ENCODE measurements around the gene ADAD1.
"Not testable (repeated sequence)": the region's sequence is repeated elsewhere in the genome, so short reads cannot be mapped to it uniquely, and the experiment has no call there.

Gene ADAD1

DNA sequence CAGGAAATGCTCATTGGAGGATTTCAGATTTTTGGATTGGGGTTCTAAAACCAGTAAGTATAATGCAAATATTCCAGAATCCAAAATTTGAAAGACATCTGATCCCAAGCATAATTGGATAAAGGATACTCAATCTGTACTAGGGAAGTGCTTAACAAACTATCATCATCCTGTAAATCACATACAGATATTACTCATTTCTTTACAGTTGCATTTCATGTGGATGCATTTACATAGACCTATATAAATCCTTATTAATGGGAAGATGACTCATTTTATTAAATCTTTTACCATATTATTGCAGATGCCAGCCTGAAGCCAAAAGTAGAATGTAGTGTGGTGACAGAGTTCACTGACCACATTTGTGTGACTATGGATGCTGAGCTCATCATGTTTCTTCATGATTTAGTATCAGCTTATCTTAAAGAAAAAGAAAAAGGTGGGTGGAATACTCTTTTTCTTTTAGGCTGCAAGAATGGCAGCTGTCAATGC lies 22.4 kb upstream of the ADAD1 start:
- Histone ChIP-seq H3K4me3 (ENCODE audit: insufficient read length, low read depth) (no peak overlapping the region), H3K9me3 (ENCODE audit: insufficient read depth, low read length) (no peaks in the 10 kb centered on the region), H3K9ac (ENCODE audit: insufficient read length, low read depth) (no peak overlapping the region), H3K4me1 (ENCODE audit: insufficient read depth, insufficient read length) (no peaks in the 10 kb centered on the region), H3K27me3 (ENCODE audit: insufficient read depth, insufficient read length) (no peaks in the 10 kb centered on the region), H3K36me3 (ENCODE audit: insufficient read depth, insufficient read length, low read length) (peaks cover 14% of the 10 kb centered on the region)
- no peak for DNase-seq (ENCODE audit: low read depth, low spot score)
- TF ChIP-seq ZNF274 (IDR thresholded peaks at IDR 0.05; ENCODE audit: low read depth, low read length), result no peak
- no peak for TF ChIP-seq SUZ12 (IDR thresholded peaks at IDR 0.05; ENCODE audit: extremely low read depth, insufficient read depth, insufficient read length)
- TF ChIP-seq YY1 (IDR thresholded peaks at IDR 0.05; ENCODE audit: insufficient read depth, insufficient read length), result no peak

GRCh38 chr4:122360754-122361153 lies 18.1 kb upstream of the ADAD1 start:
- DNase-seq (ENCODE audit: low read depth, low spot score), result no peak
- peaks cover 14% of the 10 kb centered on the region for H3K36me3 ChIP-seq (ENCODE audit: insufficient read depth, insufficient read length, low read length)

DNA sequence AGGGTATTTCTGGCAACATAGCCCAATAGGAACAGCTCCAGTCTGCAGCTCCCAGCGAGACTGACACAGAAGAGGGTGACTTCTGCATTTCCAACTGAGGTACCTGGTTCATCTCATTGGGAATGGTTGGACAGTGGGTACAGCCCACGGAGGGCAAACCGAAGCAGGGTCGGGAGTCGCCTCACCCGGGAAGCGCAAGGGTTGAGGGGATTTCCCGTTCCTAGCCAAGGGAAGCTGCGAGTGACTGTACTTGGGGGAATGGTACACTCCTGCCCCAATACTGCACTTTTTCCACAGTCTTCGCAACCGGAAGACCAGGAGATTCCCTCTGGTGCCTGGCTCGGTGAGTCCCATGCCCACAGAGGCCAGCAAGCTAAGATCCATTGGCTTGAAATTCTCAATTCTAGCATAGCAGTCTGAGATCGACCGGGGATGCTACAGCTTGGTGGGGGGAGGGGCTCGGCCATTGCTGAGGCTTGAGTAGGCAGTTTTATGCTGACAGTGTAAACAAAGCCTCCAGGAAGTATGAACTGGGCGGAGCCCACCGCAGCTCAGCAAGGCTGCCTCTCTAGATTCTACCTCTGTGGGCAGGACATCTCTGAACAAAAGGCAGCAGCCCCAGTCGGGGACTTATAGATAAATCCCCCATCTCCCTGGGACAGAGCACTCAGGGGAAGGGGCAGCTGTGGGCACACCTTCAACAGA lies 14.0 kb upstream of the ADAD1 start:
- H3K9ac ChIP-seq (ENCODE audit: insufficient read length, low read depth), result no peak overlapping the region

More at GRCh38 chr4:122360754-122361153, 18.1 kb upstream of the ADAD1 start:
- Histone ChIP-seq H3K27me3 (ENCODE audit: insufficient read depth, insufficient read length) (no peaks in the 10 kb centered on the region), H3K4me3 (ENCODE audit: insufficient read length, low read depth) (no peak overlapping the region), H3K4me1 (ENCODE audit: insufficient read depth, insufficient read length) (no peaks in the 10 kb centered on the region), H3K9ac (ENCODE audit: insufficient read length, low read depth) (no peak overlapping the region), H3K9me3 (ENCODE audit: insufficient read depth, low read length) (no peaks in the 10 kb centered on the region; the same call in 1 of the 2 replicates)
- TF ChIP-seq YY1 (IDR thresholded peaks at IDR 0.05; ENCODE audit: insufficient read depth, insufficient read length) (no peak), SUZ12 (IDR thresholded peaks at IDR 0.05; ENCODE audit: extremely low read depth, insufficient read depth, insufficient read length) (no peak), ZNF274 (IDR thresholded peaks at IDR 0.05; ENCODE audit: low read depth, low read length) (no peak)

DNA sequence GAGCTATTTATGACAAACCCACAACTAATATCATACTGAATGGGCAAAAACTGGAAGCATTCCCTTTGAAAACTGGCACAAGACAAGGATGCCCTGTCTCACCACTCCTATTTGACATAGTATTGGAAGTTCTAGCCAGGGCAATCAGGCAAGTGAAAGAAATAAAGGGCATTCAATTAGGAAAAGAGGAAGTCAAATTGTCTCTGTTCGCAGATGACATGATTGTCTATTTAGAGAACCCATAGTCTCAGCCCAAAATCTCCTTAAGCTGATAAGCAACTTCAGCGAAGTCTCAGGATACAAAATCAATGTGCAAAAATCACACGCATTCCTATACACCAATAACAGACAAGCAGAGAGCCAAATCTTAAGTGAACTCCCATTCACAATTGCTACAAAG lies 10.0 kb upstream of the ADAD1 start:
- H3K4me3 ChIP-seq (ENCODE audit: insufficient read length, low read depth); H3K27me3 ChIP-seq (ENCODE audit: insufficient read depth, insufficient read length); H3K9me3 ChIP-seq (ENCODE audit: insufficient read depth, low read length); H3K4me1 ChIP-seq (ENCODE audit: insufficient read depth, insufficient read length); H3K36me3 ChIP-seq (ENCODE audit: insufficient read depth, insufficient read length, low read length); H3K9ac ChIP-seq (ENCODE audit: insufficient read length, low read depth); DNase-seq (ENCODE audit: low read depth, low spot score): not testable (repeated sequence)

More for the DNA sequence above, 14.0 kb upstream of the ADAD1 start:
- DNase-seq (ENCODE audit: low read depth, low spot score), result peak; percentile 11
- no peaks in the 10 kb centered on the region for H3K27me3 ChIP-seq (ENCODE audit: insufficient read depth, insufficient read length)
- H3K4me1 ChIP-seq (ENCODE audit: insufficient read depth, insufficient read length), result no peaks in the 10 kb centered on the region
- H3K4me3 ChIP-seq (ENCODE audit: insufficient read length, low read depth), result no peak overlapping the region
- peaks cover 2% of the 10 kb centered on the region for H3K36me3 ChIP-seq (ENCODE audit: insufficient read depth, insufficient read length, low read length)
- TF ChIP-seq SUZ12 (IDR thresholded peaks at IDR 0.05; ENCODE audit: extremely low read depth, insufficient read depth, insufficient read length), result no peak
- TF ChIP-seq YY1 (IDR thresholded peaks at IDR 0.05; ENCODE audit: insufficient read depth, insufficient read length), result no peak
- TF ChIP-seq ZNF274 (IDR thresholded peaks at IDR 0.05; ENCODE audit: low read depth, low read length), result no peak
- no peaks in the 10 kb centered on the region; the same call in 1 of the 2 replicates for H3K9me3 ChIP-seq (ENCODE audit: insufficient read depth, low read length)

GRCh38 chr4:122377352-122377751 lies 1.5 kb upstream of the ADAD1 start:
- no peak overlapping the region for H3K4me3 ChIP-seq (ENCODE audit: insufficient read length, low read depth)
- H3K4me1 ChIP-seq (ENCODE audit: insufficient read depth, insufficient read length), result no peaks in the 10 kb centered on the region
- no peak for DNase-seq (ENCODE audit: low read depth, low spot score)
- H3K27me3 ChIP-seq (ENCODE audit: insufficient read depth, insufficient read length), result no peaks in the 10 kb centered on the region
- H3K9me3 ChIP-seq (ENCODE audit: insufficient read depth, low read length), result no peaks in the 10 kb centered on the region
- TF ChIP-seq SUZ12 (IDR thresholded peaks at IDR 0.05; ENCODE audit: extremely low read depth, insufficient read depth, insufficient read length) (no peak), ZNF274 (IDR thresholded peaks at IDR 0.05; ENCODE audit: low read depth, low read length) (no peak), YY1 (IDR thresholded peaks at IDR 0.05; ENCODE audit: insufficient read depth, insufficient read length) (no peak)
- no peak overlapping the region for H3K9ac ChIP-seq (ENCODE audit: insufficient read length, low read depth)
- no peaks in the 10 kb centered on the region for H3K36me3 ChIP-seq (ENCODE audit: insufficient read depth, insufficient read length, low read length)

- H3K27me3 ChIP-seq (ENCODE audit: insufficient read depth, insufficient read length), result no peaks in the 10 kb centered on the region
Measured at GRCh38 chr4:122379239-122379638, 428 bp downstream of the ADAD1 start.

DNA sequence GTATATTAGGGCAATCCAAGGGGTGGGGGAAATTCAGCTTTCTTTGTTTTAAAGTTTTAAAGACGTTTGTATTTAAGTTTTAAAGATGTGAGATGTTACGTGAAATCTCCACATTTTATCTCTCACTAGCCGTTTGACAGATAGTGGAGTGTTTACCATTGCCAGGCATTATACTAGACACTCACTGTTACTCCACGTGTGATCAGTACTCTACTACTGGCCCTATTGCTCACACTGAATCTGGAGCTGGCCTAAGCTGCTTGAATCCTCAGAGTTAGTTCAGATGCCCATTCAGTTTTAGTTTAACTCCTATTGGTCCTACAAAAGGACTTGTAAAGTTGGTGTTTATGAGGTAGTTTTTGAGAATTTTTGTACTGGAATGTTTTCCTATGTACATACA lies 4.5 kb downstream of the ADAD1 start:
- TF ChIP-seq SUZ12 (IDR thresholded peaks at IDR 0.05; ENCODE audit: extremely low read depth, insufficient read depth, insufficient read length) (no peak), ZNF274 (IDR thresholded peaks at IDR 0.05; ENCODE audit: low read depth, low read length) (no peak), YY1 (IDR thresholded peaks at IDR 0.05; ENCODE audit: insufficient read depth, insufficient read length) (no peak)
- no peaks in the 10 kb centered on the region for H3K9me3 ChIP-seq (ENCODE audit: insufficient read depth, low read length)
- H3K4me1 ChIP-seq (ENCODE audit: insufficient read depth, insufficient read length), result no peaks in the 10 kb centered on the region
- no peaks in the 10 kb centered on the region for H3K27me3 ChIP-seq (ENCODE audit: insufficient read depth, insufficient read length)
- no peaks in the 10 kb centered on the region for H3K36me3 ChIP-seq (ENCODE audit: insufficient read depth, insufficient read length, low read length)
- DNase-seq (ENCODE audit: low read depth, low spot score), result no peak
- no peak overlapping the region for H3K4me3 ChIP-seq (ENCODE audit: insufficient read length, low read depth)
- no peak overlapping the region for H3K9ac ChIP-seq (ENCODE audit: insufficient read length, low read depth)

More at GRCh38 chr4:122379239-122379638, 428 bp downstream of the ADAD1 start:
- Histone ChIP-seq H3K9ac (ENCODE audit: insufficient read length, low read depth) (no peak overlapping the region), H3K9me3 (ENCODE audit: insufficient read depth, low read length) (no peaks in the 10 kb centered on the region), H3K4me3 (ENCODE audit: insufficient read length, low read depth) (no peak overlapping the region), H3K36me3 (ENCODE audit: insufficient read depth, insufficient read length, low read length) (no peaks in the 10 kb centered on the region), H3K4me1 (ENCODE audit: insufficient read depth, insufficient read length) (no peaks in the 10 kb centered on the region)
- no peak for TF ChIP-seq ZNF274 (IDR thresholded peaks at IDR 0.05; ENCODE audit: low read depth, low read length)
- TF ChIP-seq YY1 (IDR thresholded peaks at IDR 0.05; ENCODE audit: insufficient read depth, insufficient read length), result no peak
- no peak for TF ChIP-seq SUZ12 (IDR thresholded peaks at IDR 0.05; ENCODE audit: extremely low read depth, insufficient read depth, insufficient read length)
- DNase-seq (ENCODE audit: low read depth, low spot score), result no peak

Measured in NT2/D1 (cell line).